HG03558 (cell line): ENCODE data around the gene GTF2F1.
"Not testable (repeated sequence)": the region's sequence is repeated elsewhere in the genome, so short reads cannot be mapped to it uniquely, and the experiment has no call there.

Experiments
- ATAC-seq: cut with Tn5 transposase; IDR thresholded peaks from one replicate; pipeline ENCODE4 v1.9.1; 2021; ENCODE audit warnings: moderate number of reproducible peaks; ENCODE audit not compliant: unreplicated experiment; ENCODE audit errors: extremely low read depth

Gene GTF2F1

DNA sequence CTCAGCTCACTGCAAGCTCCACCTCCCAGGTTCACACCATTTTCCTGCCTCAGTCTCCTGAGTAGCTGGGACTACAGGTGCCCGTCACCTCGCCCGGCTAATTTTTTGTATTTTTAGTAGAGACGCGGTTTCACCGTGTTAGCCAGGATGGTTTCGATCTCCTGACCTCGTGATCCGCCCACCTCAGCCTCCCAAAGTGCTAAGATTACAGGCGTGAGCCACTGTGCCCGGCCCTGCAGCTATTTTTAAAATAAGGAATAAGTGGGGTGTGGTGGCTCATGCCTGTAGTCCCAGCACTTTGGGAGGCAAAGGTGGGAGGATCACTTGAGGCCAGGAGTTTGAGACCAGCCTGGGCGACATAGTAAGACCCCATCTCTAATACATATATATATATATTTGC is 32.5 kb downstream of the GTF2F1 start:
- not testable (repeated sequence) for ATAC-seq

DNA sequence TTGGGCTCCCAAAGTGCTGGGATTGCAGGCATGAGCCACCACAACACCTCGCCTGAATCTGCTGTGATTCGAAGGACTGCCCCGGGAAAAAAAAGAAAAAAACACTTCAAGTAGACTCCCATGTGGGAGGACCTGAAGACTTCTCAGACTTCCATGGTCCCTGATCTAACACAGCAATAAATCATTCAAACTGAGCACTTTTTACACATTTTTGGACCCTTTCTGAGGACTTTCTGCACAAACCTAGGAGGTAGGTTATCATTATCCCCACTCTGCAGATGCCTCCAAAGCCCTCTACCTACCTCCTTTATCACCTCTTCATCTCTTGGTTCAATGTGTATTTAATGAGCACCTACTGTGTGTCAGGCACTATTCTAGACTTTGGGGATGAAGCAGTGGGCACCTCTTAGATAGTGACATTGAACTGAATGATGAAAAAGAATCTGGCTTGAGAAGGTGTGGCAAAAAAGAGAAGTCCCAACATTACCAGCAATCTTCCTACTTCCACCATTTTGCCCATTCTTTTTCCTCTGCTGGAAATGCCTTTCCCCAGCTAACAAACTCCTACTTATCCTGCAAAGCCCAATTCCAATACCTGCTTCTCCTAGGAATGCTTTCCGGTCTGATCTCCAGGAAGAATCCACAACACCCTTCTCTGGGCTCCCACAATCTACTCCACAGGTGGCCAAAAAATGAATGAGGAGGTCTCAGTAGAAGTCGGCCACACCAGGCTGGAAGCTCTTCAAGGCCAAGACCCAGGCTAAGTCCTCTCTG is 33.2 kb downstream of the GTF2F1 start:
- ATAC-seq, result no peak

DNA sequence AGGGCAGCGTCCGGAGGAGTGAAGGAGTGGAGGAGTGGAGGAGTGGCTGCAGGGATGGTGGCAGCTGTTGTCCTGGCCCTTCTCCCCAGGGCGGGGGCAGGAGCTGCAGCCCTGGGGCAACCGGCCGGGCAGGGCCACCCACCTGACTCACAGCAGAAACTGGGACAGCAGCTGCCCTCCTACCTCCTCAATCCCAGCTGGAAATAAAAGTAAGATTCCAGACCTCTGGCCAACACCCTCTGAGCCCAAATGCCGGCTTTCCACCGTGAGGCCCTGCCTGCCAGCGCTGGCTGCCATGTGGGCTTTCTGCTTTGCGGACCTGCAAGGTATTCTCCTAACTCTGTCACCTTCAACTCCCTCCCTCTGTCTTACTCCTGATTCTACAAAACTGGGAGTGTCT is 35.0 kb downstream of the GTF2F1 start:
- ATAC-seq, result no peak

DNA sequence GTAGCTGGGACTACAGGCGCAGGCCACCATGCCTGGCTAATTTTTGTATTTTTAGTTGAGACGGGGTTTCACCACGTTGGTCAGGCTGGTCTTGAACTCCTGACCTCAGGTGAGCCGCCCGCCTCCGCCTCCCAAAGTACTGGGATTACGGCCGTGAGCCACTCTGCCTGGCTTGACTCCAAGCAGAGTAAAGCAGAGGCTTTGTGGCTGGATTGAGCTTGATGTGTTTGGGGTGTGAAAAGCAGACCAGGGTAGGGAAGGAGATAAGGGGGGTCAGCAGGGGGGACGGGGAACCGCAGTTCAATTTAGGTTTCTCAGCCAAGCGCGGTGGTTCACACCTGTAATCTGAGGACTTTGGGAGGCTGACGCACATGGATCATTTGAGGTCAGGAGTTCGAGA is 35.8 kb downstream of the GTF2F1 start:
- ATAC-seq, result no peak

DNA sequence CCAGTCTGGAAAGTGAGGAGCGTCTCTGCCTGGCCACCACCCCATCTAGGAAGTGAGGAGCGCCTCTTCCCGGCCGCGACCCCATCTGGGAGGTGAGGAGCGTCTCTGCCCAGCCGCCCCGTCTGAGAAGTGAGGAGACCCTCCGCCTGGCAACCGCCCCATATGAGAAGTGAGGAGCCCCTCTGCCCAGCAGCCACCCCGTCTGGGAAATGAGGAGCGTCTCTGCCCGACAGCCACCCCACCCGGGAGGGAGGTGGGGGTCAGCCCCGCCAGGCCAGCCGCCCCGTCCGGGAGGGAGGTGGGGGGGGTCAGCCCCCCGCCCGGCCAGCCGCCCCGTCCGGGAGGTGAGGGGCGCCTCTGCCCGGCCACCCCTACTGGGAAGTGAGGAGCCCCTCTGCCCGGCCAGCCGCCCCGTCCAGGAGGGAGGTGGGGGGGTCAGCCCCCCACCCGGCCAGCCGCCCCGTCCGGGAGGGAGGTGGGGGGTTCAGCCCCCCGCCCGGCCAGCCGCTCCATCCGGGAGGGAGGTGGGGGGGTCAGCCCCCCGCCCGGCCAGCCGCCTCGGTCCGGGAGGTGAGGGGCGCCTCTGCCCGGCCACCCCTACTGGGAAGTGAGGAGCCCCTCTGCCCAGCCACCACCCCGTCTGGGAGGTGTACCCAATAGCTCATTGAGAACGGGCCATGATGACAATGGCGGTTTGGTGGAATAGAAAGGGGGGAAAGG is 37.5 kb downstream of the GTF2F1 start:
- not testable (repeated sequence) for ATAC-seq

DNA sequence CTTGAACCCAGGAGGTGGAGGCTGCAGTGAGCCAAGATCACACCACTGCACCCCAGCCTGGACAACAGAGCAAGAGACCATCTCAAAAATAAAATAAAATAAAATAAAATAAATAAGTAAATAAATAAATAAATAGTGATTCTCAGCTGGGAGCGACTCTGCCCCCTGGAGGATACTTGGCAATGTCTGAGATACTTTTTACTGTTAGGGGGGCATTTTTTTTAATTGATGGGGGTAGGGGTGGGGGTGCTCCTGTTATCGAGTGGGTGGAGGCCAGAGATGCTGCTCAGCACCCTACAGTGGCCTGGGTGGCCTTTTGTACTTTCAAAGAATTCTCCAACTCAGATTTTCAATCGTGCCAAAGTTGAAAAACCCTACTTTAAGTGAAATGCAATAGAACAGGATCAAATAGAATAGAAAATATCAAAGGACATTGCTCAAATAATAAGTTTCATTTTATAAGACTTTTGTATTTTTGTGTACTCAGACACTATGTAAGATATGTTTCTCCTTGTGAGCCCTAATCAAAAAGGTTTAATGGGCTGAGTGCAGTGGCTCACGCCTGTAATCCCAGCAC is 38.8 kb downstream of the GTF2F1 start:
- ATAC-seq, result no peak

DNA sequence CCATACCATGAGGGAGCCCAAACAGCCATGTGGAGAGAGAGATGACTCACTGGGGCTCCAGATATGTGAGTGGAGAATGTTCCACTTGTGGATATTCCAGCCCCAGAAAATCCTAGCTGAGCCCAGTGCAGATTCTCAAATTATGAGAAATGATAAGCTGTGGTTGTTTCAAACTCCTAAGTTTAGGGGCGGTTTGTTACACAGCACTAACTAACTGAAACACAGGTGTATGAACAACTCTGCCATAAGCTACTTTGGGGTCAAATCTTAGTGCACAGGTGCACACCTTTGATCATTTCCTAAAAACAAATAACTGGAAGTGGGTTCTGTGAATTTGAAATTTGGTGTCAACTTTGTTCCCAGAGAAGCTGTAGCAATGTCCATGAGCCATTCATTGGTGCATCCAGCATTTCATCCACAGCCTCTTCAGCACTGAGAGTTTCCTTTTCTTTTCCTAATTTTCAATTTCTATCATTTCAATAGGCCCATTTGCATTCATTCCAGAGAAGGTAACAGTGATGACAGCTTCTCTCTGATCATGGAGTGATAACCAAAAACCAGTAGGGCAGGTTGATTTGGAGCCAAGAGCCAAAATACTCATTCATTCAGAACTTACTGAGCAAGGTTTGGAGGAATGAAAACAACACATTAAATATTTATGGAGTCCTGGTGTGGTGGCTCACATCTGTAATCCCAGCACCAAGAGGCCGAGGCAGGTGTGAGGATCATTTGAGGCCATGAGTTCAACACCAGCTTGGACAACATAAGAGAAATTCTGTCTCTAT is 40.4 kb downstream of the GTF2F1 start:
- no peak for ATAC-seq

GRCh38 chr19:6350688-6351087 is 42.3 kb downstream of the GTF2F1 start:
- no peak for ATAC-seq

DNA sequence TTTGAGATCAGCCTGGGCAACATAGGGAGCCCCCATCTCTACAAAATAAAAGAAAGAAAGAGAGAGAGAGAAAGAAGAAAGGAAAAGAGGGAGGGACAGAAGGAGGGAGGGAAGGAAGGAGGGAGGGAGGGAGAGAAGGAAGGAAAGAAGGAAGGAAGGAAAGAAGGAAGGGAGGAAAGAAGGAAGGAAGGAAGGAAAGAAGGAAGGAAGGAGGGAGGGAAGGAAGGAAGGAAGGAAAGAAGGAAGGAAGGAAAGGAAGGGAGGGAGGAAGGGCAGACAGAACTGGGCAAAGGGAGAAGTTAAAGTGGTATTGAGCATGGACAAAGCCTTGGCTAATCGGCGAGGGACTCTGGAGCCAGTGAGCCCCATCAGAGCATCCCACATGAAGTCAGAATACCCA is 43.7 kb downstream of the GTF2F1 start:
- not testable (repeated sequence) for ATAC-seq

GRCh38 chr19:6343462-6343861 is 49.5 kb downstream of the GTF2F1 start:
- no peak for ATAC-seq

- ATAC-seq, result no peak
Measured at GRCh38 chr19:6340493-6341201, 52.3 kb downstream of the GTF2F1 start.

DNA sequence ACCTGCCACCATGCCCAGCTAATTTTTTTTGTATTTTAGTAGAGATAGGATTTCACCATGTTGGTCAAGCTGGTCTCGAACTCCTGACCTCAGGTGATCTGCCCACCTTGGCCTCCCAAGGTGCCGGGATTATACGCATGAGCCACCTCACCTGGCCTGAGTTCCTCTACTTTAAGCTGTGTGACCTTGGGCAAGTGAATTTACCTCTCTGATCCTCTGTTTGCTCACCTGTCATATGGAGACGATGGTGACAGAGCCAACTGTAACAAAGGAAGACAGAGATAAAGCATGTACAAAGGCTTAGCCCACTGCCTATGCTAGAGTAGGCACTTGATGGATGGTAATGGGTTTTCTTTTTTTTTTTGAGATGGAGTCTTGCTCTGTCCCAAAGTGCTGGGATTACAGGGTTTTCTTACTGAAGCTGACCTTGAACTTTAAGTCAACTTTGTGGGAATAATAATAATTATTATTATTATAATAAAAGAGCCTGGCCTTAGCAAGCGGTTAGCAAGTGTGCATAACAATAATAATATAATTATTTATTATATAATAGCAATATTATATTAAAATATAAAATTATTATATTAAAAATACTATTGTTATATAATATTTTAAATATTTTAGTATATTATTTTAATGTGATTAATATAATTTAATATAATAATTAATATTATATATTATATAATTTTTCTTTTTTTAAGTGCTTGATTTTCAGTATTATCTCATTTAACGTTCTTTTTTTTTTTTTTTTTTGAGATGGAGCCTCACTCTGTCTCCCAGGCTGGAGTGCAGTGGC is 58.3 kb downstream of the GTF2F1 start:
- no peak for ATAC-seq

- no peak for ATAC-seq
Measured at GRCh38 chr19:6333439-6333838, 59.5 kb downstream of the GTF2F1 start, which contains the start of gene ACER1. ACER1 (minus strand) TSS chr19:6333612; CDS start chr19:6333551, 61 bp downstream.
